Aorta (tissue), 5 donors: ENCODE measurements around the gene UBXN7. TPM values are rescaled to one million over a fixed set of nuclear protein-coding genes. Genes with fewer than 3 reads are reported as not detected.
"Not testable (repeated sequence)": the region's sequence is repeated elsewhere in the genome, so short reads cannot be mapped to it uniquely, and the experiment has no call there.

Source experiments
- ATAC-seq: fragments of 200-7000 bp; cut with Tn5 transposase; one replicate; pipeline ENCODE4 v1.9.1; 2022; ENCODE audit warnings: moderate library complexity; ENCODE audit not compliant: low FRiP score
- DNase-seq, 2 donors: peaks; one replicate each; pipeline ENCODE4 v3.0.0-alpha.2; 2020
- H3K27ac ChIP-seq, 2 donors: one replicate each; pipeline ENCODE4 v1.5.1; 2013; ENCODE audit warnings: low read length in 2 of 2, mild to moderate bottlenecking in 2 of 2, moderate library complexity in 2 of 2, control low read depth in 1 of 2, inconsistent platforms in 1 of 2, low read depth in 1 of 2
- H3K27me3 ChIP-seq, 2 donors: one replicate each; pipeline ENCODE4 v1.6.1; 2013; ENCODE audit warnings: control low read depth in 1 of 2, low read length in 1 of 2, mild to moderate bottlenecking in 1 of 2, moderate library complexity in 1 of 2; ENCODE audit not compliant: insufficient read depth in 2 of 2, control insufficient read depth in 1 of 2
- H3K36me3 ChIP-seq, 2 donors: one replicate each; pipeline ENCODE4 v1.6.1; 2013; ENCODE audit warnings: control low read depth in 1 of 2, low read length in 1 of 2, mild to moderate bottlenecking in 1 of 2; ENCODE audit not compliant: insufficient read depth in 2 of 2, control insufficient read depth in 1 of 2
- H3K4me1 ChIP-seq, 2 donors: one replicate each; pipeline ENCODE4 v1.6.1; 2013; ENCODE audit warnings: low read length in 2 of 2, control low read depth in 1 of 2, mild to moderate bottlenecking in 1 of 2, moderate library complexity in 1 of 2; ENCODE audit not compliant: insufficient read depth in 2 of 2, control insufficient read depth in 1 of 2
- H3K4me3 ChIP-seq, 2 donors: one replicate each; pipeline ENCODE4 v1.5.1; 2013; ENCODE audit warnings: low read length in 2 of 2, control low read depth in 1 of 2, mild to moderate bottlenecking in 1 of 2
- H3K9me3 ChIP-seq: one replicate; pipeline ENCODE4 v1.6.1; 2013; ENCODE audit warnings: mild to moderate bottlenecking, low read length; ENCODE audit not compliant: control insufficient read depth
- WGBS, 2 donors: extraction: QIAGEN DNeasy Blood & Tissue Kit; methylation state at CpG; one replicate each; pipeline ENCODE4 v1.1.7; 2013; 5-methylcytosine and 5-hydroxymethylcytosine counted together
- intact Hi-C, 2 donors: fragments of 100-400 bp; cut with DNase I; formaldehyde crosslinking; loops; one replicate each; pipeline versions ENCODE4 v1.14.2 to v1.15.0; 2022
- polyA plus RNA-seq, 2 donors: library from polyadenylated mRNA; stranded (reverse); fragments of 200-250 nt; gene quantifications; one replicate each; pipeline ENCODE4 v1.2.3, GENCODE V29; 2013
- total RNA-seq, 2 donors: library from RNA; stranded (reverse); fragmentation: NEBNext Ultra II Directional; extraction: Animal tissue kit (Norgen Biotek cat#: 25700); gene quantifications; one replicate each; pipeline ENCODE4 v1.2.1, GENCODE V29; 2021
- donor health status: healthy with polysubstance abuse.
- donor health status: Bipolar disorder and iron deficiency.
- donor health status: DM: no; HTN: no; CAD: no.
- donor health status: DM: no; HTN: no; CAD: no.
- donor health status: DM: yes; HTN: yes; CAD: no.

UBXN7 gene
- total and polyA plus RNA-seq, 4 donors = 7.7 to 57.1 (median 24.9) TPM

DNA sequence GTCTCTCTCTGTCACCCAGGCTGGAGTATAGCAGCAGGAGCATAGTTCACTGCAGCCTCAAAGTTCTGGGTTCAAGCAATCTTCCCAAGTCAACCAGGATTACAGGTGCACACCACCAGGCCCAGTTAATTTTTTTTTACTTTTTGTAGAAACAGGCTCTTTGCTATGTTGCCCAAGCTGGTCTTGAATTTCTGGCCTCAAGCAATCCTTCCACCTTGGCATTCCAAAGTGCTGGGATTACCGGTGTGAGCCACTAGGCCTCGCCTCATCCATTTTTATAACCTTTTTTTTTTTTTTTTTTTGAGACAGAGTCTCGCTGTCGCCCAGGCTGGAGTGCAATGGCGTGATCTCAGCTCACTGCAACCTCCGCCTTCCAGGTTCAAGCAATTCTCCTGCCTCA, 7.8 kb downstream of the UBXN7 start:
- H3K4me3 ChIP-seq, H3K36me3 ChIP-seq, H3K27ac ChIP-seq, H3K9me3 ChIP-seq, intact Hi-C loops, H3K27me3 ChIP-seq, ATAC-seq, DNase-seq, H3K4me1 ChIP-seq: not testable (repeated sequence)
- 92 to 93% methylated on average over 6 of the region's 6 CpGs for WGBS, 2 donors

DNA sequence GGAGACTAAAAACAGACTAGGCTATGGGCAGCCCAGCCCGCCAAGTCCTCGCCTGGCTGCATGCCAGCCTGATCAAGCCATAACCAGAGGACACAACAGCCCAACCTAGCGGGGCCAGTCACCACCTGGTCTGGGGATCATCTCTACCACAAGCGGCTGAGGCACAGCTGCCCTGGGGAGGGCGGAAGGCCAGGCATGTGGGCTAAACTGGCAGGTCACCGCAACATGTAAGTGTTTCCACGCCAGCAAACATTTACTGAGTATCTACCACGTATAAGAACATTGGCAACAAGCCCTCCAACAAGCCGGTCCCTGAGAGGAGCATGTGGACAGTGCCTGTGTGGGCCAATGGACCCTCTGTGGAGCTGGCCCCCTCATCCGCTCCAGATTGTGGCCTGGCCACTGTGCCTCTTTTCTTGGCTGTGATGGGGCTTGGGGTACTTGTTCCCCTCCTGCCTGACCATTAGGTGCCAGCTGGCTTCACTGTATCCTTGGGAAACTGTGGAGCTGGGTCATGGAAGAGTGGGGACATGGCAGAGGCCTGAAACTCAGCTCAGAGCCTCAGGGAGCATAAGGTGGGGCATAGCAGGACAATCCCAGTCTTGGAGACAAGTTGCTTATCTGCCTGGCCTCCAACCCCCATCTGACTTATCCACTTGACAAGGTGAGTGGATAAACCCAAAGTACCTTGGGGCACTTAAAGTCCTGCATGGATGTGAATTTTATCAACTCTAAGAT, 9.0 kb downstream of the UBXN7 start:
- ATAC-seq = peak; percentile 66
- no peaks in the 10 kb centered on the region for H3K4me1 ChIP-seq
- H3K36me3 ChIP-seq = no peaks in the 10 kb centered on the region
- intact Hi-C loops = no loop called here
- H3K4me3 ChIP-seq = no peak overlapping the region
- DNase-seq = peak; percentile 64 to 79
- peak overlapping the region in 1 of 2 donors; percentile 52 for H3K27ac ChIP-seq
- H3K9me3 ChIP-seq = no peaks in the 10 kb centered on the region
- WGBS, 2 donors = 15 to 16% methylated on average over 10 of the region's 10 CpGs
- no peaks in the 10 kb centered on the region for H3K27me3 ChIP-seq

GRCh38 chr3:196421668-196422067, 10.6 kb downstream of the UBXN7 start:
- H3K27ac ChIP-seq, H3K9me3 ChIP-seq, H3K4me1 ChIP-seq, H3K36me3 ChIP-seq, DNase-seq, intact Hi-C loops, ATAC-seq, H3K4me3 ChIP-seq, H3K27me3 ChIP-seq: not testable (repeated sequence)
- 96 to 99% methylated on average over 5 of the region's 5 CpGs for WGBS, 2 donors

- DNase-seq = no peak
- ATAC-seq = no peak
- Histone ChIP-seq H3K4me1 (peaks cover 0 to 5% of the 10 kb centered on the region in 2 donors), H3K27me3 (no peaks in the 10 kb centered on the region), H3K36me3 (no peaks in the 10 kb centered on the region), H3K4me3 (no peak overlapping the region), H3K27ac (no peak overlapping the region), H3K9me3 (no peaks in the 10 kb centered on the region)
- intact Hi-C loops = no loop called here
- 87 to 88% methylated on average over 6 of the region's 6 CpGs for WGBS, 2 donors
These were observed 12.8 kb downstream of the UBXN7 start for GRCh38 chr3:196419386-196419785.

GRCh38 chr3:196418601-196419000, 13.6 kb downstream of the UBXN7 start:
- H3K27ac ChIP-seq = no peak overlapping the region
- WGBS, 2 donors = 91 to 95% methylated on average over 6 of the region's 6 CpGs
- H3K4me1 ChIP-seq = peaks cover 0 to 5% of the 10 kb centered on the region in 2 donors
- intact Hi-C loops = no loop called here
- H3K4me3 ChIP-seq = no peak overlapping the region
- H3K36me3 ChIP-seq = no peaks in the 10 kb centered on the region
- no peak for ATAC-seq
- H3K27me3 ChIP-seq = no peaks in the 10 kb centered on the region
- no peaks in the 10 kb centered on the region for H3K9me3 ChIP-seq
- no peak for DNase-seq

- no peak for ATAC-seq
- Histone ChIP-seq H3K27me3 (no peaks in the 10 kb centered on the region), H3K36me3 (no peaks in the 10 kb centered on the region), H3K9me3 (no peaks in the 10 kb centered on the region), H3K4me3 (no peak overlapping the region), H3K27ac (no peak overlapping the region), H3K4me1 (peaks cover 0 to 5% of the 10 kb centered on the region in 2 donors)
- 64 to 70% methylated on average over 3 of the region's 3 CpGs for WGBS, 2 donors
- intact Hi-C loops = no loop called here
- DNase-seq = no peak
These were observed 17.8 kb downstream of the UBXN7 start for GRCh38 chr3:196414469-196414868.

DNA sequence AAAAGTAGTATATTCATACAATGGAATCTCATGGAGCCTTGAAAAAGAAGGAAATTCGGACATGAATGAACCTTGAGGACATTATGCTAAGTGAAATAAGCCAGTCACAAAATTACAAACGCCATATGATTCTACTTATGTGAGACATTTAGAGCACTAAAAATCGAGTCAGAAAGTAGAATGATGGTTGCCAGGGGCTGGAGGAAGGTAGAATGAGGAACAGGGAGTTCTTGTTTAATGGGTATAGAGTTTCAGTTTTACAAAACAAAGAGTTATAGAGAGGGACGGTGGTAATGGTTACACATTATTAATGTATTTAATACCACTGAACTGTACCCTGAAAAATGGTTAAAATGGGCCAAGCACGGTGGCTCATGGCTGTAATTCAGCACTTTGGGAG, 19.5 kb downstream of the UBXN7 start:
- Histone ChIP-seq H3K27ac (no peak overlapping the region), H3K9me3 (no peaks in the 10 kb centered on the region), H3K4me1 (peaks cover 0 to 5% of the 10 kb centered on the region in 2 donors), H3K27me3 (no peaks in the 10 kb centered on the region), H3K36me3 (no peaks in the 10 kb centered on the region), H3K4me3 (no peak overlapping the region)
- intact Hi-C loops = no loop called here
- ATAC-seq (no peak), DNase-seq (no peak)
- WGBS, 2 donors = 90% methylated on average over 5 of the region's 5 CpGs

DNA sequence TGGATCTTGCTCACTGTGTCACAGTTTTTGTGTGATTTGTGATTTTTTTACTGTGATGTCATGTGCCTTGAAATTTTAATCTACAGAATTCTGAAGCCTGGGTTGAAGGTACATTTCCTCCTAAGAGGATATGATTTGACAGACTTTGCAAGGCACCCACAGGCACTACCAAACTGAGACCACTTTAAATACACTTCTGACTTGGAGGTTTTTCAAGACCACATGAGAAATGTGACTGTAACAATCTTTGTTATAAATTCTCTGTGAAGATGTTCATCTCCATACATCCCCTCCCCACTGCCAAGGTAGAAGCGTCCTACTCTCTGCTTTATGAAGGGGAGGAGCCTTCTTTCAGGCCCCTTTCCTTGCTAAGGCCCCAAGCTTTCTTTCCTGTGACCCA, 22.8 kb downstream of the UBXN7 start:
- DNase-seq = no peak
- H3K36me3 ChIP-seq = no peaks in the 10 kb centered on the region
- H3K4me3 ChIP-seq = no peak overlapping the region
- WGBS, 2 donors = 100% methylated on average over 1 of the region's 1 CpG
- no peaks in the 10 kb centered on the region for H3K27me3 ChIP-seq
- no peak for ATAC-seq
- intact Hi-C loops = no loop called here
- no peaks in the 10 kb centered on the region for H3K9me3 ChIP-seq
- H3K27ac ChIP-seq = no peak overlapping the region
- peaks cover 0 to under 1% of the 10 kb centered on the region in 2 donors for H3K4me1 ChIP-seq

- H3K9me3 ChIP-seq = no peaks in the 10 kb centered on the region
- no peaks in the 10 kb centered on the region for H3K27me3 ChIP-seq
- WGBS, 2 donors = 97 to 98% methylated on average over 4 of the region's 4 CpGs
- H3K36me3 ChIP-seq = no peaks in the 10 kb centered on the region
- no peak overlapping the region for H3K4me3 ChIP-seq
- no peaks in the 10 kb centered on the region for H3K4me1 ChIP-seq
- ATAC-seq (no peak), DNase-seq (no peak)
- no peak overlapping the region for H3K27ac ChIP-seq
- intact Hi-C loops = no loop called here
These were observed 23.5 kb downstream of the UBXN7 start for GRCh38 chr3:196408565-196409300.
